A673 (cell line): Measurements from ENCODE around the gene SPEF2. TPM values are rescaled to one million over a fixed set of nuclear protein-coding genes. Genes with fewer than 3 reads are reported as not detected.

Experiments
- BruUV-seq: library from RNA; stranded (reverse); fragments of 400-500 nt; replicated peaks from 2 replicates; lab custom pipeline; 2021; lab: Mats Ljungman, UMichigan
- CTCF ChIA-PET: fragments of 300-600 bp; sonication (Branson Sonifier 250); formaldehyde crosslinking; loops from one replicate; lab custom pipeline; 2022; ENCODE audit warnings: antibody characterized with exemption; lab: Charles Lee
- POLR2A ChIA-PET: fragments of 300-600 bp; sonication (Branson Sonifier 250); formaldehyde crosslinking; loops from one replicate; lab custom pipeline; 2022; ENCODE audit warnings: antibody characterized with exemption; ENCODE audit not compliant: low non-redundant PET; lab: Charles Lee
- DNase-seq: peaks from one replicate; pipeline ENCODE4 v3.0.0-alpha.2; 2015; ENCODE audit warnings: low spot score
- H3K27ac ChIP-seq: fragments of 200-600 bp; sonication (generic); 2 replicates; pipeline ENCODE4 v1.5.1; 2016; ENCODE audit warnings: mixed run types, low read depth, mild to moderate bottlenecking, mixed read lengths, antibody characterized with exemption, low read length; ENCODE audit not compliant: poor library complexity, severe bottlenecking
- H3K27me3 ChIP-seq: fragments of 200-600 bp; sonication (generic); replicated peaks from 2 replicates; pipeline ENCODE4 v1.6.1; 2017; ENCODE audit warnings: mixed run types, low read depth, mild to moderate bottlenecking, mixed read lengths, antibody characterized with exemption, low read length; ENCODE audit not compliant: insufficient read depth, poor library complexity
- H3K36me3 ChIP-seq: fragments of 200-600 bp; sonication (generic); 2 replicates; pipeline ENCODE4 v1.6.1; 2016; ENCODE audit warnings: mixed run types, mild to moderate bottlenecking, mixed read lengths, antibody characterized with exemption, low read length; ENCODE audit not compliant: insufficient read depth, poor library complexity, severe bottlenecking
- H3K4me1 ChIP-seq: fragments of 200-600 bp; sonication (generic); 2 replicates; pipeline ENCODE4 v1.6.1; 2017; ENCODE audit warnings: mixed run types, mild to moderate bottlenecking, mixed read lengths, antibody characterized with exemption, low read length; ENCODE audit not compliant: insufficient read depth, poor library complexity, severe bottlenecking
- H3K4me3 ChIP-seq: fragments of 200-600 bp; sonication (generic); 2 replicates; pipeline ENCODE4 v1.5.1; 2016; ENCODE audit warnings: low read depth, mixed run types, mild to moderate bottlenecking, mixed read lengths, low read length; ENCODE audit not compliant: poor library complexity, severe bottlenecking
- H3K9me3 ChIP-seq: fragments of 200-600 bp; sonication (generic); 2 replicates; pipeline ENCODE4 v1.6.1; 2016; ENCODE audit warnings: mixed run types, low read depth, mild to moderate bottlenecking, mixed read lengths, antibody characterized with exemption, low read length; ENCODE audit not compliant: poor library complexity, severe bottlenecking
- CTCF ChIP-seq: fragments of 300-800, 200-600 bp; sonication (generic); conservative IDR thresholded peaks from 2 replicates; pipeline ENCODE4 v1.5.1; 2017; ENCODE audit warnings: low read depth, mild to moderate bottlenecking, antibody characterized with exemption, low read length, moderate library complexity, mixed read lengths
- EZH2 ChIP-seq: fragments of 200-600 bp; sonication (generic); IDR thresholded peaks from 2 replicates; pipeline ENCODE4 v1.6.1; 2017; ENCODE audit warnings: borderline replicate concordance, low read depth, mild to moderate bottlenecking, mixed read lengths, antibody characterized with exemption, low read length; ENCODE audit not compliant: poor library complexity, severe bottlenecking
- intact Hi-C: fragments of 100-400 bp; cut with micrococcal nuclease; formaldehyde crosslinking; loops from one replicate; pipeline ENCODE4 v1.10.0; 2022; ENCODE audit not compliant: unreplicated experiment
- total RNA-seq: library from RNA; stranded (reverse); gene quantifications from 2 replicates; pipeline ENCODE4 v1.2.3, GENCODE V29; 2021

SPEF2 gene
- total RNA-seq, 1 experiment from 2014 or later = 1.5 TPM

- Histone ChIP-seq H3K4me3 (no peak overlapping the region), H3K9me3 (peaks cover 12% of the 10 kb centered on the region), H3K36me3 (no peaks in the 10 kb centered on the region), H3K4me1 (no peaks in the 10 kb centered on the region), H3K27me3 (no peaks in the 10 kb centered on the region), H3K27ac (no peak overlapping the region)
- BruUV-seq = no TSS peak
- CTCF ChIA-PET = no interaction called here
- intact Hi-C loops = no loop called here
- TF ChIP-seq EZH2 (no peak), CTCF (no peak)
- POLR2A ChIA-PET = no interaction called here
- DNase-seq = no peak
Measured at GRCh38 chr5:35634326-35634725, 16.7 kb downstream of the SPEF2 start.

DNA sequence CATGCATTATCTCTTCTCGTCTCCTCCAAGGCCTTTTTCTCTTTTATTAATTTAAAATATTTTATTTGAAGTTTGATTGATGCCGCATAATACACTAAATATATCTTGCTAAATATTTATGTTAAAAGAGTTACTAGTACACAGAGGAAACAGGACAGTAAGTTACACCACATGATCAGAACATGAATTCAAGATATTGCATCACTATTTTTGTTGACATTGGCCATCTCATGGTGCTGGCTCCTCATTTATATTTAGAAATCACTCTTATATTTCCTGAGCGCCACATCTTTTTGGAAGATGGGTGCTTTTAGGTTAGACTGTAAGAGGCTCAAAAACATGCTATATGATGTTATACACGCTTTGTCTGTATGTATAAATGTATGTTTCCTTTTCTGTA, 23.0 kb downstream of the SPEF2 start:
- no TSS peak for BruUV-seq
- no peak for TF ChIP-seq CTCF
- TF ChIP-seq EZH2 = no peak
- POLR2A ChIA-PET = no interaction called here
- CTCF ChIA-PET = no interaction called here
- no peak overlapping the region for H3K4me3 ChIP-seq
- no peaks in the 10 kb centered on the region for H3K36me3 ChIP-seq
- no peaks in the 10 kb centered on the region for H3K4me1 ChIP-seq
- H3K27me3 ChIP-seq = no peaks in the 10 kb centered on the region
- intact Hi-C loops = no loop called here
- no peak for DNase-seq
- no peak overlapping the region for H3K27ac ChIP-seq
- H3K9me3 ChIP-seq = no peaks in the 10 kb centered on the region

- ChIA-PET CTCF (no interaction called here), POLR2A (no interaction called here)
- BruUV-seq = no TSS peak
- no peak for DNase-seq
- intact Hi-C loops = no loop called here
- H3K9me3 ChIP-seq = no peaks in the 10 kb centered on the region
- no peak for TF ChIP-seq EZH2
- no peak for TF ChIP-seq CTCF
- H3K36me3 ChIP-seq = no peaks in the 10 kb centered on the region
- no peak overlapping the region for H3K27ac ChIP-seq
- no peak overlapping the region for H3K4me3 ChIP-seq
- no peaks in the 10 kb centered on the region for H3K27me3 ChIP-seq
- H3K4me1 ChIP-seq = no peaks in the 10 kb centered on the region
Measured at GRCh38 chr5:35644543-35644942, 26.9 kb downstream of the SPEF2 start.
